Measurements from ENCODE around the gene DBF4B.
"Not testable (repeated sequence)": the region's sequence is repeated elsewhere in the genome, so short reads cannot be mapped to it uniquely, and the experiment has no call there.

Gene DBF4B

GRCh38 chr17:44733753-44734152, 25.3 kb downstream of the DBF4B start:
- peak in 1 of 2 experiments; percentile 50 for DNase-seq

GRCh38 chr17:44734272-44734671, 25.8 kb downstream of the DBF4B start:
- DNase-seq, result no peak

- peak; percentile 73 to 90 for DNase-seq
Observed at GRCh38 chr17:44736551-44737240, 28.2 kb downstream of the DBF4B start.

GRCh38 chr17:44738214-44738906, 29.9 kb downstream of the DBF4B start:
- no peak for DNase-seq

GRCh38 chr17:44741316-44741715, 32.9 kb downstream of the DBF4B start:
- DNase-seq, result peak in 1 of 2 experiments; percentile 43

GRCh38 chr17:44745301-44745700, 36.8 kb downstream of the DBF4B start:
- DNase-seq, result no peak

- not testable (repeated sequence) for DNase-seq
Observed at GRCh38 chr17:44745738-44746137, 37.3 kb downstream of the DBF4B start.

GRCh38 chr17:44747566-44747965, 39.1 kb downstream of the DBF4B start:
- no peak for DNase-seq

- peak; percentile 36 to 77 for DNase-seq
Observed at GRCh38 chr17:44749076-44749979, 40.9 kb downstream of the DBF4B start.

- peak in 1 of 2 experiments; percentile 66 for DNase-seq
Observed at GRCh38 chr17:44749980-44750318, 41.5 kb downstream of the DBF4B start.

- DNase-seq, result no peak
Observed at GRCh38 chr17:44751331-44751730, 42.9 kb downstream of the DBF4B start.

GRCh38 chr17:44751806-44752205, 43.3 kb downstream of the DBF4B start:
- no peak for DNase-seq

GRCh38 chr17:44752953-44753861, 44.7 kb downstream of the DBF4B start:
- DNase-seq, result no peak

GRCh38 chr17:44754276-44754675, 45.8 kb downstream of the DBF4B start:
- DNase-seq, result no peak

- not testable (repeated sequence) for DNase-seq
Observed at GRCh38 chr17:44755180-44755579, 46.7 kb downstream of the DBF4B start.

GRCh38 chr17:44757045-44757917, 48.8 kb downstream of the DBF4B start:
- DNase-seq, result no peak

GRCh38 chr17:44757918-44758413, 49.5 kb downstream of the DBF4B start:
- DNase-seq, result no peak

GRCh38 chr17:44758414-44759085, 50.1 kb downstream of the DBF4B start, which contains the start of gene ADAM11:
Gene ADAM11, plus strand, starts transcription at chr17:44758988. Its CDS starts 212 bp downstream, at chr17:44759200.
- DNase-seq, result no peak

GRCh38 chr17:44759086-44759915, 50.8 kb downstream of the DBF4B start:
- DNase-seq, result no peak

- no peak for DNase-seq
Observed at GRCh38 chr17:44759916-44760243, 51.4 kb downstream of the DBF4B start.
